Glomerular endothelial cell (primary cell): Measurements from ENCODE around the gene DOCK4. TPM values are rescaled to one million over a fixed set of nuclear protein-coding genes. Genes with fewer than 3 reads are reported as not detected.

Experiments used
- DNase-seq: peaks from one replicate; pipeline ENCODE4 v3.0.0-alpha.2; 2011; ENCODE audit warnings: low read depth, low spot score; ENCODE audit errors: extremely low read depth
- total RNA-seq: library from RNA; depleted of rRNA; stranded (reverse); fragments of >200 nt; gene quantifications from 2 replicates; pipeline ENCODE4 v1.2.3, GENCODE V29; 2015

DOCK4 gene
- total RNA-seq, 1 donor from 2014 or later = 150 TPM

DNA sequence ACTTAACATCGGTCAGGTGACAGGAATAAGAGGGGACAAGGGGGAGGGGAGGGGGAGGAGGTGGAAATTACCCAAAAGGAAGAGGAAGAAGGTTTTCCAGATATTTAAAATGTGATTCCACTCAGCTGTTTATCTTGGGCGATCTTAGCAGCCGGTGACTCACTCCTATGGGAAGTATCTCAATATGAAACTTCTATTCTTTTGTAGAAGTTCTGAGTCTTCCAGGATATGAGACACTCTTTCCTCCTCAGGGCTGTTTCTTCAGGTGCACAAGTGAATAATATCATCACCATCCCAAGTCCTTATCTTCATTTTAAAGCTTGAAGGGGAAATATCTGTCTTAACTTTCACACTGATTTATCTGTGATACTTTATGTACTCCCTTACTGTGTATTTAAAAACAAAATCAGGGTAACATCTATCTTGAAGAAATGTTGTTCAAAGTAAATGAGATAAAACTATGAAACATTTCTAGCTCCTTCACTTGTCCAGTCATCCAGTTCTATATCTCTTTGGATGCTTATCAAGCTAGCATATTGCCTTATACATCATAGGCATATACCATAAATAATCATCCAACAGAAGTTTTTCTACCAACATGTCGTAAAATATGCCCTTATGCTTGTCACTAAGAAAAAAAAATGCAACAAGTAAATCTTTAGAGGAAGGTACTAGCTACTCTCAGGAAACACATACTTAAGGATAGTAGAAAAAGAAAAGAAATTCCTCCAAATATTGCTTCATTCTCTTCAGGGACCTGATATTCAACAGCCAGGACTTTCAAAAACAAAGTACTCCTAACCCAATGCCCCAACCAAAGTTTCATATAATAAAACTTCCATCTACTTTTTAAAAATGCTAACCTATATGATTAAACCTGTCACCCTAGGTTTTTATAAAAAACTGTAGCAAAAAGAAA lies 13.7 kb downstream of the DOCK4 start:
- DNase-seq = peak; percentile 90

- no peak for DNase-seq
Measured at GRCh38 chr7:112190120-112190519, 16.1 kb downstream of the DOCK4 start.

GRCh38 chr7:112189691-112190090 lies 16.5 kb downstream of the DOCK4 start:
- DNase-seq = no peak

DNA sequence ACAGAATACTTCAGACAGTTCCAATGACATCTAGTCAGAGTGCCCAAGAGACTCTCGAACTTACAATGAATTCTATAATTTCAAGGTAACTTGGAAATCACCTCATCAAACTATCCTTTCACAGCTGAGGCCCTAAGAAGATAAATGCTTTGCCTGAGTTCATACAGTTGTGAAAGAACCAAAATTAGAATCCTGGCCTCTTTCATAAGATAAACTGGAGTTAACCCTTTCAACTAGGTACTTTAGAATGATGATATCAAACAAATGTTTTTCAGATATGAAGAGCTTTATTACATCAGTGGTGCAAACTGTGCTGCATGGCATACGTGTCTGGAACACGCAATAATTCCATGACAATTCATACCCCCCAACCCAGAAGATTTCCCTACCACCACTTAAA lies 17.9 kb downstream of the DOCK4 start:
- DNase-seq = no peak

- no peak for DNase-seq
Measured at GRCh38 chr7:112186300-112186699, 19.9 kb downstream of the DOCK4 start.

DNA sequence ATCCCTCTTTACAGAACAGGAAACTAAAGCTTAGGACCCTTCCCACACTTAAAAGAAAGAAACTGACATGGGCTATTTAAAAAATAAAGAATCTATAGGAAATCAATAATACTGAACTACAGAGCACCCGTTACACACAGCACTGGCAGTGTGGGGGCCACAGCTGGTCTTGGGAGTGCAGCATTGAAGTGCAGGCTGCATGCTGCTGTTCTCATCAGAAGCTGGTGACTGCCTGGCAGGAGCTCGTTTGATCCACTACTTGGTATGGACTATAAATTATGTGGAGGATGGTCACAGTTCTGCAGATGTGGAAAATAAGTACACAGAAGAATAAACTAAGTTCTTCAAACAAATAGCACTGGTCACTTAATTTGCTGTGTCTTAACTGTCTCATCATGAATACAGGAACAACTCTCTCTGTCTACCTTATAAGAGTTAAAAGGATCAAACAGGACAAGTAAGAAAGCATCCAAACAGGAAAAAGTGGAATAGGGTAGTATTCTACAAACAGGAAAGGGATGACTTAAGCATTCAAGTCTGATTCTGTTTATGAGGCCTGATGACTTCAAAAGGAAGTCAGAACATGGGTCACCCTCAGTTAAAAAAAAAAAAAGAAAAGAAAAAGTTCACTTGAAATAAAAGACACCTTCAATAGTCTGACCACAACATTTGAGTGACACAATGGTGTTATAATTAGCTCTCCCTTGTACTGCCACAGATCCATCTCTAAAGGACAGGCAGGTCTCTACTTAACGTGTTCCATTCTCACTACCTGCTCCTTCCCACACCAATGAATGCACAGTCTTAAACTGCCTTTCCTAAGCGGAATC lies 21.0 kb downstream of the DOCK4 start:
- DNase-seq = no peak

GRCh38 chr7:112184455-112184854 lies 21.7 kb downstream of the DOCK4 start:
- no peak for DNase-seq

- DNase-seq = no peak
Measured at GRCh38 chr7:112183266-112183665, 22.9 kb downstream of the DOCK4 start.

- no peak for DNase-seq
Measured at GRCh38 chr7:112182749-112183148, 23.4 kb downstream of the DOCK4 start.

DNA sequence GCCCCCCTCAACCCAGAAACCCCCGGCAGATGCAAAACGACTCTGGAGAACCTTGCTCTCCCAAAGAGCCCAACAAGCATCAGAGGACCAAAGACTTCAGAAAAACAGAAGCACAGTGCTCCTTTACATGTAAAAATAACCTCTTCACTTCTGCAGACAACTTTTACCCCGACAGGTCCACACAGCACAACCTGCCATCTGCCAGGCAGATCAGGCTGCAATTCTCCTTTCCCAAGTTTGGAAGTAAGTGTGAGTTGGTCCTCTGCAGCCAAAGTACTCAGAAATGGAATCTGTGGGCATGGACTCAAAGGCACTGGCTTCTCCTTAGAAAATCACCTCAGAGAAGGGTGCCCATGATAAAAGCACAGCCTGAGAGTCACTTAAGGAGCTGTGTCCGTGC lies 26.0 kb downstream of the DOCK4 start:
- DNase-seq = no peak

DNA sequence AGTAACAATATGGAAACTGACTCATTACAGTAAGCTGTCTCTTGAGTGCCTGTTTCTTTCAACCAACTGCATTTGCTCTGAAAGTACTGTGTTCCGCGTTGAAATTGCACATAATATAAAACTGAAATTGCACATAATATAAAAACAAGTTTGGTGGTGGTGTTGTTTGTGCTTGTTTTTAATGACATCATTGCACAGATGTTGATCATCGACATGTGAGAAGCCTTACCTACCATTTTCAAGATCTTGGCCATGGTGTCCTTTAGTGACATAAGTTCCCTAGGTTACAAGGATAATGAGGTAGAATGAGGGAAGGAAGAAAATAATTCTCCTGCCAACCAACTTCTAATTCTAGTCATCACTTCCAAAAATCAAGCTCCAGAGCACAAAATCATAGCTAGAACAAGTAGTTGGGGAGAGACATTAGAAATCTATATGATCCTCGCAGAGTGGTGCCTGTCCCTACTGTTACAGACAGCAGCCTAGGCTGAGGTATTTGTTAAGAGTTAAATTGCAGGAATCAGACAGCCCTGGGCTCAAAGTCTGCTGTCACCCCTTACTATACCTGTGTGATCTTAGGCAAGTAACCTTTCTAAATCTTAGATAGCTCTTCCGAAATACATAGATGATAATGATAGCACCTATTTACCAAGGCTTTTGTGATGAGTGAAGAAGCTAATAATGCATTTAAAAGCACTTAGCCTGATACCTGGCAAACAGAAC lies 29.3 kb downstream of the DOCK4 start:
- no peak for DNase-seq

DNA sequence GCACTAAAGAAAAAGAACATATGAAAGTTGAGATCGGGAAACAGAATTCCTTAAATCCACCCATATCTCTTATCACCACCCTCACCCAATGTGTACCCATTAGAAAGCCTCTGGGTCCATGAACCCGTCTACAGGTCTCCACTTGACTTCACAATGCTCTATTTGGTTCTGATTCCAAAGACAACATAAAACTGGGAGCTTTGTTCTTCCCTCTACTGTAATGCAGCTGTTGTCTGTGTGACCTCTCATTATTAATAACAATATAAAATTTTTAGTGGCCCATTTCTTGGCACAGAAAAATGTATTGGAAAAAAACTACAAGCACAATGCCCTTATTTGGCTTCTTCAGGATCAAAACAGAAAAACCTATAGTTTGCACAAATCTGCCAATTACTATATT lies 30.0 kb downstream of the DOCK4 start:
- no peak for DNase-seq

DNA sequence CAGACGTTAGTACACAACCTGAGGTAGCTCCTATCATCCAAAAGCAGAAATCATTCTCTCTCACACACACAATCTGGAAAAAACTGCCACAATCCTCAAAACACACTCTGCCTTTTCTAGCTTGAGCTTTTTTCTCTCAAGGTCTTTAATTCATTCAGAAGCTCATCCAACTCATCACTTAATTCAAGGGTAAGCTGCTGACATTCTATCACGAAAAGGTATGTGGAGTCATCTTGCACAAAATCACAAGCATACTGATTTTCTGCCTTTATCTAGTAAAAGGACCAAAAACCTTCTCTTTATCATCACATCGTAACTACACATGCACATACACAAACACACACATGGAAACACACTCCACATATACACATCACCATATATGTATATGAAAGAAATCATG lies 32.0 kb downstream of the DOCK4 start:
- no peak for DNase-seq

DNA sequence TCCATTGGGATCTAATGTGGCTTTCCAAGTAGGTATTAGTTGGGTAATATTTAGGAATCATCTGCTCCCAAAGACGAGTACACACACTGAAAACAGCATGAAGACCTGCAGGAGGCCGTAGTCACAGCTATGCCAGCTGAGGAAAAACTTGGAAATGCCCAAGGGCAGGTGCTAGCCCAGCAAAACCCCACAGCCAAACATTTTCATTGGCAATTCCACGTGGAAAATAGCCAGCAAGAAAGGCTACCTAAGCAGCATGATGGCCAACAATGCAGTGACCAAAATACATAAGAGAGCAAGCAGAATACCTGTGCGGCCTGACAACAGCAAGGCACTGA lies 32.7 kb downstream of the DOCK4 start:
- DNase-seq = no peak

GRCh38 chr7:112172870-112173567 lies 33.2 kb downstream of the DOCK4 start:
- no peak for DNase-seq

- DNase-seq = no peak
Measured at GRCh38 chr7:112171673-112172072, 34.5 kb downstream of the DOCK4 start.

DNA sequence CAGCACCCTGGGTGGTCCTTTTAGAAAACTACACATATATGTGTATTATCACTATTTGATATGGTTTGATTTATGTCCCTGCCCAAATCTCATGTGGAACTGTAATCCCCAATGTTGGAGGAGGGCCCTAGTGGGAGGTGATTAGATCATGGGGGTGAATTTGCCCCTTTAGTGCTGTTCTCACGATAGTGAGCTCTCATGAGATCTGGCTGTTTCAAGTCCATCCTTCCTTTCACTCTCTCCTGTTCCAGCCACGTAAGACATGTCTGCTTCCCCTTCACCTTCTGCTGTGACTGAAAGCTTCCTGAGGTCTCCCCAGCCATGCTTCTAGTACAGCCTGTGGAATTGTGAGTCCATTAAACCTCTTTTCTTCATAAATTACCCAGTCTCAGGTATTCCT lies 37.3 kb downstream of the DOCK4 start:
- no peak for DNase-seq

- no peak for DNase-seq
Measured at GRCh38 chr7:112167147-112167546, 39.1 kb downstream of the DOCK4 start.

GRCh38 chr7:112162784-112163506 lies 43.3 kb downstream of the DOCK4 start:
- DNase-seq = no peak

- no peak for DNase-seq
Measured at GRCh38 chr7:112162142-112162766, 43.9 kb downstream of the DOCK4 start.
